Measurements from ENCODE around the gene GTF3C1.
"Not testable (repeated sequence)": the region's sequence is repeated elsewhere in the genome, so short reads cannot be mapped to it uniquely, and the experiment has no call there.

Gene GTF3C1

GRCh38 chr16:27444015-27444414 lies 105.7 kb downstream of the GTF3C1 start:
- H3K79me2 ChIP-seq (ENCODE audit: control insufficient read depth, insufficient read depth, low read length, unreplicated experiment): no peaks in the 10 kb centered on the region
- peaks cover 2% of the 10 kb centered on the region for H3K4me1 ChIP-seq (ENCODE audit: control insufficient read depth, insufficient read depth, low read length, unreplicated experiment)
- H3K36me3 ChIP-seq (ENCODE audit: insufficient read depth, low read length): peaks cover 6% of the 10 kb centered on the region; the same call in 1 of the 2 replicates
- no peak overlapping the region for H3K4me3 ChIP-seq (ENCODE audit: low read depth, low read length)
- no peaks in the 10 kb centered on the region for H3K27me3 ChIP-seq (ENCODE audit: insufficient read depth, low read length)
- H3K27ac ChIP-seq (ENCODE audit: low read depth, low read length): no peak overlapping the region
- H2AFZ ChIP-seq (ENCODE audit: low read length, unreplicated experiment): no peak overlapping the region

GRCh38 chr16:27441998-27442397 lies 107.7 kb downstream of the GTF3C1 start:
- Histone ChIP-seq H3K4me1 (ENCODE audit: control insufficient read depth, insufficient read depth, low read length, unreplicated experiment) (peaks cover 2% of the 10 kb centered on the region), H3K4me3 (ENCODE audit: low read depth, low read length) (no peak overlapping the region), H2AFZ (ENCODE audit: low read length, unreplicated experiment) (no peak overlapping the region)

GRCh38 chr16:27441276-27441675 lies 108.4 kb downstream of the GTF3C1 start:
- Histone ChIP-seq H2AFZ (ENCODE audit: low read length, unreplicated experiment) (no peak overlapping the region), H3K4me1 (ENCODE audit: control insufficient read depth, insufficient read depth, low read length, unreplicated experiment) (peaks cover 2% of the 10 kb centered on the region), H3K79me2 (ENCODE audit: control insufficient read depth, insufficient read depth, low read length, unreplicated experiment) (no peaks in the 10 kb centered on the region), H3K27ac (ENCODE audit: low read depth, low read length) (no peak overlapping the region), H3K27me3 (ENCODE audit: insufficient read depth, low read length) (no peaks in the 10 kb centered on the region), H3K4me3 (ENCODE audit: low read depth, low read length) (no peak overlapping the region), H3K36me3 (ENCODE audit: insufficient read depth, low read length) (peaks cover 6% of the 10 kb centered on the region; the same call in 1 of the 2 replicates)

More at GRCh38 chr16:27441998-27442397, 107.7 kb downstream of the GTF3C1 start:
- H3K27me3 ChIP-seq (ENCODE audit: insufficient read depth, low read length): no peaks in the 10 kb centered on the region
- H3K79me2 ChIP-seq (ENCODE audit: control insufficient read depth, insufficient read depth, low read length, unreplicated experiment): no peaks in the 10 kb centered on the region
- H3K36me3 ChIP-seq (ENCODE audit: insufficient read depth, low read length): peaks cover 6% of the 10 kb centered on the region; the same call in 1 of the 2 replicates
- H3K27ac ChIP-seq (ENCODE audit: low read depth, low read length): no peak overlapping the region

GRCh38 chr16:27439271-27440018 lies 110.3 kb downstream of the GTF3C1 start:
- no peaks in the 10 kb centered on the region for H3K27me3 ChIP-seq (ENCODE audit: insufficient read depth, low read length)
- no peak overlapping the region for H3K27ac ChIP-seq (ENCODE audit: low read depth, low read length)
- H3K36me3 ChIP-seq (ENCODE audit: insufficient read depth, low read length): no peaks in the 10 kb centered on the region
- no peaks in the 10 kb centered on the region for H3K79me2 ChIP-seq (ENCODE audit: control insufficient read depth, insufficient read depth, low read length, unreplicated experiment)
- no peak overlapping the region for H3K4me3 ChIP-seq (ENCODE audit: low read depth, low read length)
- H2AFZ ChIP-seq (ENCODE audit: low read length, unreplicated experiment): no peak overlapping the region
- peaks cover 2% of the 10 kb centered on the region for H3K4me1 ChIP-seq (ENCODE audit: control insufficient read depth, insufficient read depth, low read length, unreplicated experiment)

- no peaks in the 10 kb centered on the region for H3K36me3 ChIP-seq (ENCODE audit: insufficient read depth, low read length)
- H3K79me2 ChIP-seq (ENCODE audit: control insufficient read depth, insufficient read depth, low read length, unreplicated experiment): no peaks in the 10 kb centered on the region
Observed at GRCh38 chr16:27437946-27438345, 111.8 kb downstream of the GTF3C1 start.

GRCh38 chr16:27436921-27437650 lies 112.6 kb downstream of the GTF3C1 start:
- Histone ChIP-seq H3K79me2 (ENCODE audit: control insufficient read depth, insufficient read depth, low read length, unreplicated experiment) (no peaks in the 10 kb centered on the region), H2AFZ (ENCODE audit: low read length, unreplicated experiment) (no peak overlapping the region), H3K36me3 (ENCODE audit: insufficient read depth, low read length) (no peaks in the 10 kb centered on the region), H3K27ac (ENCODE audit: low read depth, low read length) (no peak overlapping the region), H3K4me3 (ENCODE audit: low read depth, low read length) (no peak overlapping the region), H3K27me3 (ENCODE audit: insufficient read depth, low read length) (no peaks in the 10 kb centered on the region), H3K4me1 (ENCODE audit: control insufficient read depth, insufficient read depth, low read length, unreplicated experiment) (peaks cover 9% of the 10 kb centered on the region)

More at GRCh38 chr16:27437946-27438345, 111.8 kb downstream of the GTF3C1 start:
- Histone ChIP-seq H3K27ac (ENCODE audit: low read depth, low read length) (no peak overlapping the region), H2AFZ (ENCODE audit: low read length, unreplicated experiment) (no peak overlapping the region), H3K27me3 (ENCODE audit: insufficient read depth, low read length) (no peaks in the 10 kb centered on the region), H3K4me3 (ENCODE audit: low read depth, low read length) (no peak overlapping the region), H3K4me1 (ENCODE audit: control insufficient read depth, insufficient read depth, low read length, unreplicated experiment) (peaks cover under 1% of the 10 kb centered on the region)

GRCh38 chr16:27436065-27436464 lies 113.6 kb downstream of the GTF3C1 start:
- Histone ChIP-seq H2AFZ (ENCODE audit: low read length, unreplicated experiment) (no peak overlapping the region), H3K79me2 (ENCODE audit: control insufficient read depth, insufficient read depth, low read length, unreplicated experiment) (no peaks in the 10 kb centered on the region), H3K36me3 (ENCODE audit: insufficient read depth, low read length) (no peaks in the 10 kb centered on the region), H3K4me1 (ENCODE audit: control insufficient read depth, insufficient read depth, low read length, unreplicated experiment) (peaks cover 12% of the 10 kb centered on the region), H3K27ac (ENCODE audit: low read depth, low read length) (no peak overlapping the region), H3K4me3 (ENCODE audit: low read depth, low read length) (no peak overlapping the region), H3K27me3 (ENCODE audit: insufficient read depth, low read length) (no peaks in the 10 kb centered on the region)

- not testable (repeated sequence) for H2AFZ ChIP-seq (ENCODE audit: low read length, unreplicated experiment); H3K4me3 ChIP-seq (ENCODE audit: low read depth, low read length); H3K27ac ChIP-seq (ENCODE audit: low read depth, low read length); H3K27me3 ChIP-seq (ENCODE audit: insufficient read depth, low read length); H3K79me2 ChIP-seq (ENCODE audit: control insufficient read depth, insufficient read depth, low read length, unreplicated experiment); H3K36me3 ChIP-seq (ENCODE audit: insufficient read depth, low read length)
- H3K4me1 ChIP-seq (ENCODE audit: control insufficient read depth, insufficient read depth, low read length, unreplicated experiment): peaks cover 12% of the 10 kb centered on the region
Observed at GRCh38 chr16:27435146-27435545, 114.6 kb downstream of the GTF3C1 start.

GRCh38 chr16:27434141-27435051 lies 115.3 kb downstream of the GTF3C1 start:
- H3K4me1 ChIP-seq (ENCODE audit: control insufficient read depth, insufficient read depth, low read length, unreplicated experiment): peaks cover 12% of the 10 kb centered on the region
- H3K79me2 ChIP-seq (ENCODE audit: control insufficient read depth, insufficient read depth, low read length, unreplicated experiment): no peaks in the 10 kb centered on the region
- no peaks in the 10 kb centered on the region for H3K27me3 ChIP-seq (ENCODE audit: insufficient read depth, low read length)
- H2AFZ ChIP-seq (ENCODE audit: low read length, unreplicated experiment): no peak overlapping the region
- no peak overlapping the region for H3K27ac ChIP-seq (ENCODE audit: low read depth, low read length)
- H3K36me3 ChIP-seq (ENCODE audit: insufficient read depth, low read length): no peaks in the 10 kb centered on the region
- no peak overlapping the region for H3K4me3 ChIP-seq (ENCODE audit: low read depth, low read length)

- H3K4me1 ChIP-seq (ENCODE audit: control insufficient read depth, insufficient read depth, low read length, unreplicated experiment): peaks cover 12% of the 10 kb centered on the region
- no peaks in the 10 kb centered on the region for H3K79me2 ChIP-seq (ENCODE audit: control insufficient read depth, insufficient read depth, low read length, unreplicated experiment)
- no peaks in the 10 kb centered on the region for H3K36me3 ChIP-seq (ENCODE audit: insufficient read depth, low read length)
- no peak overlapping the region for H3K4me3 ChIP-seq (ENCODE audit: low read depth, low read length)
- no peak overlapping the region for H3K27ac ChIP-seq (ENCODE audit: low read depth, low read length)
- no peak overlapping the region for H2AFZ ChIP-seq (ENCODE audit: low read length, unreplicated experiment)
- H3K27me3 ChIP-seq (ENCODE audit: insufficient read depth, low read length): no peaks in the 10 kb centered on the region
Observed at GRCh38 chr16:27433636-27434035, 116.1 kb downstream of the GTF3C1 start.

All from ACC112 (cell line).